Tibial artery (tissue), 4 donors: Measurements from ENCODE around the gene ANKFY1.
"Not testable (repeated sequence)": the region's sequence is repeated elsewhere in the genome, so short reads cannot be mapped to it uniquely, and the experiment has no call there.

ENCODE experiments used
- DNase-seq, 2 donors: peaks; one replicate each; pipeline ENCODE4 v3.0.0-alpha.2; 2019
- H3K27ac ChIP-seq, 2 donors: fragments of 200-600 bp; sonication (generic) in 1 of 2; 1 replicate in 1 of 2; 2 replicates in 1 of 2; pipeline ENCODE4 v1.5.1; 2018 to 2019; ENCODE audit warnings: mild to moderate bottlenecking in 1 of 2
- H3K27me3 ChIP-seq, 2 donors: fragments of 200-600 bp; sonication (generic) in 1 of 2; one replicate each; pipeline versions ENCODE4 v1.5.1 to v1.6.0; 2016 to 2019
- H3K36me3 ChIP-seq, 3 donors: fragments of 200-600 bp; sonication (generic) in 2 of 3; one replicate each; pipeline ENCODE4 v1.5.1; 2016 to 2019; ENCODE audit warnings: mild to moderate bottlenecking in 2 of 3
- H3K4me1 ChIP-seq, 4 donors: fragments of 200-600 bp; sonication (generic) in 2 of 4; 1 replicate in 3 of 4; 2 replicates in 1 of 4; pipeline ENCODE4 v1.5.1; 2016 to 2019
- H3K4me3 ChIP-seq, 2 donors: fragments of 200-600 bp; sonication (generic) in 1 of 2; 1 replicate in 1 of 2; 2 replicates in 1 of 2; pipeline ENCODE4 v1.5.1; 2018 to 2019; ENCODE audit warnings: mild to moderate bottlenecking in 2 of 2
- H3K9me3 ChIP-seq, 3 donors: fragments of 200-600 bp; sonication (generic) in 1 of 3; one replicate each; pipeline ENCODE4 v1.5.1; 2016 to 2019
- CTCF ChIP-seq, 2 experiments: fragments of 200-600 bp in 1 of 2; fragments of 450-650 bp in 1 of 2; IDR thresholded peaks; one replicate each; pipeline ENCODE4 v1.5.1; 2017 to 2019; ENCODE audit warnings: antibody characterized with exemption in 2 of 2, mild to moderate bottlenecking in 1 of 2, moderate library complexity in 1 of 2
- intact Hi-C: fragments of 100-400 bp; cut with DNase I; formaldehyde crosslinking; loops from one replicate; pipeline ENCODE4 v1.15.0; 2023; ENCODE audit warnings: low total_unique reads

ANKFY1 gene

DNA sequence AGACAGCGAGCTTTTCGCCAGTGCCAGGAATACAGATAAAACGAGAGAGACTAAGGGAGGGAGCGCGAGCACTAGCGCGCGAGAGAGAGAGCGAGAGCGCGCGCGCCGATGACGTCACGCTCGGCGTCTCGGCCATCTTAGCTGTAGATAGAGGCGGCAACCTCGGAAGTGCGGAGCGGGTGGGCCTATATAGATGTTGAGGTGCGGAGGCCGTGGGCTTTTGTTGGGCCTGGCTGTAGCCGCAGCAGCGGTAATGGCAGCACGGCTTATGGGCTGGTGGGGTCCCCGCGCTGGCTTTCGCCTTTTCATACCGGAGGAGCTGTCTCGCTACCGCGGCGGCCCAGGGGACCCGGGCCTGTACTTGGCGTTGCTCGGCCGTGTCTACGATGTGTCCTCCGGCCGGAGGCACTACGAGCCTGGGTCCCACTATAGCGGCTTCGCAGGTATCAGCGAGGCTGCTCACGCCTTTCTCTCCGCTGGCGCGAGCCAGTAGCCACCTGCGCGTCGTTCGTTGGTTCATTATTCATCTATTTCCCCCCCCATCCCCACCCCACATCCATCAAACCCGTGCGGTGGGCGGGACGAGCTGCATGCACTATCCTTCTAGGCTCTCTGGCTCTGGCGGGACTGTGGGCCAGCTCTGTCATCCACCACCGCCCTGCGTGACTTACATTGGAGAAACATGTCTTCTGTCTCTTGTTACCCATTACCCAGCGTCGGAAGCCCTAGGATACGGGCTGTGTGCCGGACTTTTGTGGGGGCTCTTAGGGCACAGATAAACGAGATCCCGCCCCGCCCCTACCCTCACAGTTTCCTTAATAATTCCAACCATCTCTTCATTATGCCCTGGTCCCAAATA is 120.0 kb downstream of the ANKFY1 start:
- no peaks in the 10 kb centered on the region for H3K27me3 ChIP-seq
- peaks cover 0 to 43% (median 33%) of the 10 kb centered on the region in 4 donors for H3K4me1 ChIP-seq
- H3K4me3 ChIP-seq = peak overlapping the region; percentile 91 to 98
- peaks cover 0 to 8% (median 0%) of the 10 kb centered on the region in 3 donors for H3K36me3 ChIP-seq
- peak in 1 of 2 experiments; percentile 15 for TF ChIP-seq CTCF (IDR thresholded peaks at IDR 0.05)
- no peaks in the 10 kb centered on the region for H3K9me3 ChIP-seq
- peak overlapping the region; percentile 98 to 99 for H3K27ac ChIP-seq
- intact Hi-C loops = no loop called here
- DNase-seq = peak; percentile 92 to 93

DNA sequence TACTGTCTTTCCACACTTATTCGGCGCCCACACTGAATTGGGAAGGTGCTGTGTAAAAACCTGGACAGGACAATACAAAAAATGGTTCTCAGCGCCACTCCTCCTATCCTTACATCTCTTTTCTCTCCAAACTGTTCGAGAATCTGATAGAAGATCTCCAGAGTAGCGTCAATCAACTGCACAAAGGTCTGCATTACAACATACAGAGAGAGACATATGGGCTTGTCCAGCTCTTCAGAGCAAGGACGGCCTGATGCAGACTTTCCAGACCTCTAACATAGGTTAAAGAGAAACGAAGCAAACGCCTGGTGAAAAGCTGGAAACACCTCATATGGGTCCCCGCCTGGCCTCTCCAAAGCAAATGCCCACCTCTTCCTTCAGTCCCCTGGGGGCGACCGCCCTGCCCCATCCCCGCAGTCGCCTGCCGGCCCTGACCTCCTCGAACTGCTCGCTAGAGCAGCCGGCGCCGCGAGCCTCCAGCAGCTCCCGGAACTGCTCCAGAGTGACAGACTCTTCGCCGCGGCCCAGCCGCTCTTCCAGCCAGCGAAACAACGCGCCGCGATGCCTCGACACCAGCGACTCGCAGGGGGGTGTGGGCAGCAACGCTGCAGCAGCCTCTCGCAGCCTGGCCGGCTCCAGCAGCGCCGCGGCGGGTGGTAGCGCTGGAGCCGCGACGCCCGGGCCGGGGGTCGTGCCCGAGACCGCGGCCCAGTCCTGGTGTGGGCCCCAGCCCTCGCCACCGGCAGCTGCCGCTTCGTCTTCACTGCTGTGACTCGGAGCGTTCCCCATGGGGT is 121.5 kb downstream of the ANKFY1 start:
- intact Hi-C loops = no loop called here
- Histone ChIP-seq H3K27ac (peak overlapping the region; percentile 98 to 99), H3K4me3 (peak overlapping the region; percentile 91 to 98), H3K9me3 (no peaks in the 10 kb centered on the region), H3K27me3 (no peaks in the 10 kb centered on the region), H3K4me1 (peaks cover 0 to 53% (median 39%) of the 10 kb centered on the region in 4 donors), H3K36me3 (peaks cover 0 to 8% (median 0%) of the 10 kb centered on the region in 3 donors)
- peak; percentile 28 to 67 for DNase-seq
- peak in 1 of 2 experiments; percentile 4 for TF ChIP-seq CTCF (IDR thresholded peaks at IDR 0.05)

GRCh38 chr17:4140125-4140524 is 123.7 kb downstream of the ANKFY1 start:
- Histone ChIP-seq H3K4me1 (peaks cover 0 to 68% (median 45%) of the 10 kb centered on the region in 4 donors), H3K9me3 (no peaks in the 10 kb centered on the region), H3K27ac (no peak overlapping the region), H3K27me3 (no peaks in the 10 kb centered on the region), H3K36me3 (peaks cover 0 to 8% (median 0%) of the 10 kb centered on the region in 3 donors), H3K4me3 (no peak overlapping the region)
- intact Hi-C loops = no loop called here
- no peak for DNase-seq
- TF ChIP-seq CTCF (IDR thresholded peaks at IDR 0.05) = no peak

GRCh38 chr17:4138906-4139526 is 124.8 kb downstream of the ANKFY1 start:
- intact Hi-C loops, H3K36me3 ChIP-seq, H3K4me3 ChIP-seq, H3K9me3 ChIP-seq, DNase-seq, H3K27me3 ChIP-seq: not testable (repeated sequence)
- Histone ChIP-seq H3K4me1 (peaks cover 0 to 69% (median 44%) of the 10 kb centered on the region in 4 donors), H3K27ac (peak overlapping the region in 1 of 2 donors; percentile 38)

DNA sequence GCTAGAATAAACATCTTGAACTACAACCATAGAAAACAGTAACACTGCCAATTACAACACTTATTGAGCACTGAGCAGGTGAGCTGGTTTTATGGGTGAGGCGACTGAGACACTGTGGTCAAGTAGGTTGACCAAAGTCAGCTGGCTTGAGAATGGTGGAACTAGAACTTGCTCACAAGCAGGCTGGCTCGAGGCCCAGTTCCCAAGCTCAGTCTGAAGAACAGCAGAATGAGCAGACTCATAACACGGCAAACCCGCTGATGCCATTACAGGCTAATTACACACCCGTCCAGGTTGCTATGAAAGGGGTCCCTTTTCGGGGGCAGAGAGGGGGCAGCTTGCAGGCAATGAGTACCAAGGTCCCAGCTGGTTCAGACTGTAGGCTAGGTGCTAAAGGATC is 127.4 kb downstream of the ANKFY1 start:
- no peak overlapping the region for H3K4me3 ChIP-seq
- peak overlapping the region in 1 of 2 donors; percentile 28 for H3K27ac ChIP-seq
- H3K27me3 ChIP-seq = no peaks in the 10 kb centered on the region
- H3K36me3 ChIP-seq = peaks cover 0 to 8% (median 0%) of the 10 kb centered on the region in 3 donors
- intact Hi-C loops = no loop called here
- peaks cover 0 to 61% (median 35%) of the 10 kb centered on the region in 4 donors for H3K4me1 ChIP-seq
- peak in 1 of 2 donors; percentile 75 for DNase-seq
- no peak for TF ChIP-seq CTCF (IDR thresholded peaks at IDR 0.05)
- no peaks in the 10 kb centered on the region for H3K9me3 ChIP-seq
